B cell (primary cell): ENCODE measurements around the gene ISG20L2. TPM values are rescaled to one million over a fixed set of nuclear protein-coding genes. Genes with fewer than 3 reads are reported as not detected.
A peak's percentile ranks its signal among the peaks of the same experiment; 100 is the strongest.

Source experiments
- ATAC-seq: fragments of 200-7000 bp; cut with Tn5 transposase; one replicate; pipeline ENCODE4 v1.10.0; 2021; ENCODE audit warnings: low read depth, mild to moderate bottlenecking, moderate number of reproducible peaks, moderate library complexity
- CTCF ChIA-PET: fragments of 350-600 bp; sonication (Branson Sonifier 250); formaldehyde crosslinking; loops from one replicate; lab custom pipeline; 2021; ENCODE audit warnings: antibody characterized with exemption, inconsistent platforms; lab: Charles Lee
- POLR2A ChIA-PET: fragments of 350-600 bp; sonication (Branson Sonifier 250); formaldehyde crosslinking; loops from one replicate; lab custom pipeline; 2021; ENCODE audit warnings: antibody characterized with exemption; lab: Charles Lee
- DNase-seq: peaks from one replicate; pipeline ENCODE4 v3.0.0; 2013
- H2AFZ ChIP-seq: 2 replicates; pipeline ENCODE4 v1.6.1; 2012; ENCODE audit warnings: mild to moderate bottlenecking, low read depth, low read length; ENCODE audit not compliant: insufficient read depth, poor library complexity, severe bottlenecking
- H3K27ac ChIP-seq, 2 donors: 1 replicate in 1 of 2; 2 replicates in 1 of 2; pipeline ENCODE4 v1.5.1; 2012 to 2013; ENCODE audit warnings: low read length in 2 of 2, mild to moderate bottlenecking in 2 of 2, moderate library complexity in 1 of 2
- H3K27me3 ChIP-seq, 4 experiments: fragments of 200-600 bp in 1 of 4; sonication (generic) in 1 of 4; replicated peaks in 1 of 4; 1 replicate in 2 of 4; 2 replicates in 2 of 4; pipeline versions ENCODE4 v1.6.1 to v1.7.0; 2013 to 2016; ENCODE audit warnings: low read length in 3 of 4, mild to moderate bottlenecking in 2 of 4, mixed read lengths in 1 of 4, moderate library complexity in 1 of 4; ENCODE audit not compliant: insufficient read depth in 4 of 4, control insufficient read depth in 3 of 4; ENCODE audit errors: control extremely low read depth in 1 of 4
- H3K36me3 ChIP-seq, 2 experiments: replicated peaks in 1 of 2; 1 replicate in 1 of 2; 2 replicates in 1 of 2; pipeline versions ENCODE4 v1.6.1 to v1.7.1; 2013; ENCODE audit warnings: low read length in 1 of 2; ENCODE audit not compliant: insufficient read depth in 2 of 2, control insufficient read depth in 1 of 2; ENCODE audit errors: control extremely low read depth in 1 of 2, extremely low read depth in 1 of 2
- H3K4me1 ChIP-seq, 2 donors: fragments of 200-600 bp in 1 of 2; sonication (generic) in 1 of 2; 1 replicate in 1 of 2; 2 replicates in 1 of 2; pipeline versions ENCODE4 v1.5.1 to v1.6.1; 2013 to 2017; ENCODE audit warnings: low read length in 2 of 2; ENCODE audit not compliant: control insufficient read depth in 2 of 2, insufficient read depth in 2 of 2
- H3K4me2 ChIP-seq: replicated peaks from 2 replicates; pipeline ENCODE3; 2012; ENCODE audit warnings: mild to moderate bottlenecking, low read depth, low read length; ENCODE audit not compliant: poor library complexity, severe bottlenecking
- H3K4me3 ChIP-seq, 5 experiments: fragments of 200-600 bp in 1 of 5; sonication (generic) in 1 of 5; 1 replicate in 3 of 5; 2 replicates in 2 of 5; pipeline versions ENCODE4 v1.5.1 to v1.7.0; 2011 to 2016; ENCODE audit warnings: low read length in 4 of 5, mild to moderate bottlenecking in 4 of 5, low read depth in 2 of 5, control low read depth in 1 of 5, moderate library complexity in 1 of 5; ENCODE audit not compliant: insufficient read depth in 1 of 5; ENCODE audit errors: control extremely low read depth in 1 of 5, extremely low read depth in 1 of 5
- H3K79me2 ChIP-seq: fragments of 200-600 bp; sonication (generic); one replicate; pipeline ENCODE4 v1.6.0; 2016; ENCODE audit warnings: low read length; ENCODE audit not compliant: control insufficient read depth, insufficient read depth
- H3K9ac ChIP-seq: fragments of 200-600 bp; sonication (generic); 2 replicates; pipeline ENCODE4 v1.6.1; 2017; ENCODE audit warnings: mild to moderate bottlenecking, low read length, moderate library complexity
- H3K9me3 ChIP-seq, 3 donors: one replicate each; pipeline versions ENCODE4 v1.6.1 to v1.7.1; 2013; ENCODE audit warnings: low read length in 2 of 3; ENCODE audit not compliant: control insufficient read depth in 2 of 3, insufficient read depth in 1 of 3; ENCODE audit errors: control extremely low read depth in 1 of 3
- H4K20me1 ChIP-seq: 2 replicates; pipeline ENCODE4 v1.6.0; 2012; ENCODE audit warnings: mild to moderate bottlenecking, low read length; ENCODE audit not compliant: insufficient read depth, control insufficient read depth, poor library complexity, severe bottlenecking
- H3K27ac Mint-ChIP-seq: one replicate; pipeline ENCODE4 v1.8.0; 2021; ENCODE audit warnings: mixed read lengths
- H3K27me3 Mint-ChIP-seq: one replicate; pipeline ENCODE4 v1.8.0; 2021; ENCODE audit warnings: mixed read lengths
- H3K4me1 Mint-ChIP-seq: one replicate; pipeline ENCODE4 v1.8.0; 2021; ENCODE audit warnings: mixed read lengths
- H3K4me3 Mint-ChIP-seq: one replicate; pipeline ENCODE4 v1.8.0; 2021; ENCODE audit warnings: mixed read lengths
- H3K9me3 Mint-ChIP-seq: one replicate; pipeline ENCODE4 v1.8.0; 2022; ENCODE audit warnings: mixed read lengths; ENCODE audit not compliant: insufficient read depth
- CTCF ChIP-seq: fragments of 200-600 bp; IDR thresholded peaks from one replicate; pipeline ENCODE4 v1.8.0; 2022; ENCODE audit warnings: antibody characterized with exemption, mild to moderate bottlenecking
- EZH2 ChIP-seq: IDR thresholded peaks from 2 replicates; pipeline ENCODE4 v1.6.1; 2012; ENCODE audit warnings: borderline replicate concordance, low read depth, mild to moderate bottlenecking, moderate library complexity, low read length; ENCODE audit not compliant: insufficient read depth, poor library complexity, severe bottlenecking
- WGBS: methylation state at CpG from one replicate; pipeline ENCODE4 v1.1.5; 2013; ENCODE audit warnings: missing lambda C conversion rate; ENCODE audit not compliant: insufficient coverage; 5-methylcytosine and 5-hydroxymethylcytosine counted together
- intact Hi-C: fragments of 100-400 bp; cut with micrococcal nuclease; formaldehyde crosslinking; loops from one replicate; pipeline ENCODE4 v1.10.0; 2022
- polyA plus RNA-seq: library from polyadenylated mRNA; depleted of rRNA; stranded (reverse); fragments of >200 nt; gene quantifications from 2 replicates; pipeline ENCODE4 v1.2.3, GENCODE V29; 2012
- total RNA-seq, 2 donors: library from RNA; stranded (reverse); fragments of 120-200 nt in 1 of 2; gene quantifications; 1 replicate in 1 of 2; 2 replicates in 1 of 2; pipeline versions ENCODE4 v1.2.3 to v1.2.4, GENCODE V29; 2013 to 2022

Gene ISG20L2
- total and polyA plus RNA-seq, 2 donors (not counting 1 experiment from before 2014, with no cell fraction given): 30.1 to 51.7 TPM

DNA sequence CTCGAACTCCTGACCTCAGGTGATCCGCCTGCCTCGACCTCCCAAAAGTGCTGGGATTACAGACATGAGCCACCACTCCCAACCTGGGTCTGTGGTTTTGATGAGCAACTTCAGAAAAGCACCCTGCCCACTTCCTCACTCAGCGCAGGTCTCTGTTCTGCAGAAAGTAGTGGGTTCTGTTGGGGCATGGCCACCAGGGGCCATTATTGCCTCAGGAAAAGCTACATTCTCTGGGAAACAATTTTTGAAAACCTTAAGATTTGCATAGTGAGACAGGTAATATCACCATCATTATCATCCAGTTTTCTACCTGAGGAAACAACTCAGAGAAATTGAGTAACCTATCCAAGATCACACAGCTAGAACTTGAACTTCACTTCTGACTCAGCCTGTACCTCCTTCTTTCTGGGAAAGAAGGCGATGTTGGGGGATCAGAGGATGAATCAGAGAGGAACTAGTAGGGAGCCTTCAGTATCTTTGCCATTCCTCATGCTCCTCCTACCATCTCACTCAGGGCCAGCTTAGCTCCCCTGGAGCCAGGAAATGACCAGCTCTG lies 44.3 kb downstream of the ISG20L2 start:
- no peak overlapping the region for H3K27ac Mint-ChIP-seq
- intact Hi-C loops: no loop called here
- H3K27me3 Mint-ChIP-seq: peaks cover 38% of the 10 kb centered on the region
- Histone ChIP-seq H3K27ac (no peak overlapping the region), H3K4me3 (no peak overlapping the region), H4K20me1 (no peaks in the 10 kb centered on the region), H3K9ac (no peak overlapping the region), H2AFZ (no peak overlapping the region), H3K36me3 (no peaks in the 10 kb centered on the region), H3K27me3 (peaks cover 0 to 52% (median 23%) of the 10 kb centered on the region in 4 experiments), H3K79me2 (no peaks in the 10 kb centered on the region), H3K4me1 (peaks cover 9 to 35% of the 10 kb centered on the region in 2 donors), H3K4me2 (no peak overlapping the region), H3K9me3 (no peaks in the 10 kb centered on the region)
- ATAC-seq: no peak
- DNase-seq: no peak
- H3K4me1 Mint-ChIP-seq: peaks cover 24% of the 10 kb centered on the region
- no peak overlapping the region for H3K4me3 Mint-ChIP-seq
- TF ChIP-seq EZH2: no peak
- no peak for TF ChIP-seq CTCF
- H3K9me3 Mint-ChIP-seq: no peaks in the 10 kb centered on the region
- POLR2A ChIA-PET: no interaction called here
- no CpG with 5 or more reads among the region's 5 CpGs for WGBS
- CTCF ChIA-PET: interaction anchor here (0.7 to 2.1 kb wide), 8 partner anchors 15 to 407 kb away, joined by 3 to 10 read pairs (median 4); partner anchors contain the start of genes INSRR and NTRK1

DNA sequence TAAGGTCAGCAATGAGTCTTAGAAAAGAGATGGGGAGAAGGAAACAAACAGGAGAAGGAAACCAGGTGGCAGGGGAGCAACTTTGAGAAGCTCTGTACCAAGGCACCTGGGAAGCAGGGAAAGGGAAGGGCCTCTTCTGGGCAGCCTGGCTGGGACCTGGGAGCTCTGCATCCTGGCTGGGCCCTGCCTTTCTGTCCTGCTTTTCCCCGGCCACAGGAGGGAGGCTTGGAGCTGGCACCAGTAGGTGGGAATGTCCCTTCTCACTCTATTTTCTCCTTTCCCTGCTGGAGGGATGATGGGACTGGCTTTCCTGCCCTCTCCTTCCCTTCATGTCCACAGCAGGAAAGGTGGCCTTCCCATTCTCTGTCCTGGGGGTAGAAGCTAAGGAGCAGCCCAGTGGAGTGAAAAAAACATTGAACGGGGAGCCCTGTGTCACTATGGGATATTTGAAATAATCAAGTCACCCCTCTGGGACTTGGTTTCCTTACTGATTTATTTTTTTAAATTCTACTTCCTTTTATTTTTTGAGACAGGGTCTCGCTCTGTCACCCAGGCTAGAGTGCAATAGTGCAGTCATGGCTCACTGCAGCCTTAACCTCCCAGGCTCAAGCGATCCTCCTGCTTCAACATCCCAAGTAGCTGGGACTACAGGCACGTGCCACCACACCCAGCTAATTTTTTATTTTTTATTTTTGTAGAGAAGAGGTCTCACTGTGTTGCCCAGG lies 46.2 kb downstream of the ISG20L2 start:
- peaks cover 0 to 2% (median 0%) of the 10 kb centered on the region in 3 donors for H3K9me3 ChIP-seq
- Mint-ChIP-seq H3K27ac (no peak overlapping the region), H3K4me3 (no peak overlapping the region), H3K27me3 (peaks cover 53% of the 10 kb centered on the region), H3K9me3 (no peaks in the 10 kb centered on the region), H3K4me1 (peaks cover 35% of the 10 kb centered on the region)
- H3K27ac ChIP-seq: no peak overlapping the region
- peaks cover 18 to 41% of the 10 kb centered on the region in 2 donors for H3K4me1 ChIP-seq
- H3K9ac ChIP-seq: no peak overlapping the region
- H3K4me3 ChIP-seq: no peak overlapping the region
- ATAC-seq: no peak
- DNase-seq: peak; percentile 35
- WGBS: 17% methylated on average over 1 of the region's 5 CpGs
- ChIA-PET POLR2A (interaction anchor here (1.6 kb wide), 1 partner anchor 46 kb away, joined by 4 read pairs; the partner anchor contains the start of genes ISG20L2 and METTL25B), CTCF (interaction anchor here (0.5 to 8.5 kb wide), 8 partner anchors 9 to 322 kb away, joined by 3 to 102 read pairs (median 3); partner anchors contain the start of gene INSRR)
- no peak for TF ChIP-seq CTCF
- TF ChIP-seq EZH2: no peak
- intact Hi-C loops: no loop called here
- no peak overlapping the region for H3K4me2 ChIP-seq
- no peak overlapping the region for H2AFZ ChIP-seq
- no peaks in the 10 kb centered on the region for H4K20me1 ChIP-seq
- peaks cover 0 to 64% (median 38%) of the 10 kb centered on the region in 4 experiments for H3K27me3 ChIP-seq
- no peaks in the 10 kb centered on the region for H3K79me2 ChIP-seq
- H3K36me3 ChIP-seq: no peaks in the 10 kb centered on the region
